CD4-positive, alpha-beta T cell treated with Interleukin-6 at 100 ng/mL for 8 hours (primary cell): ENCODE results near the gene GLP2R.

Experiments
- DNase-seq: peaks from one replicate; pipeline ENCODE4 v3.0.0-alpha.2; 2020; ENCODE audit warnings: mixed read lengths, low spot score

Gene GLP2R

DNA sequence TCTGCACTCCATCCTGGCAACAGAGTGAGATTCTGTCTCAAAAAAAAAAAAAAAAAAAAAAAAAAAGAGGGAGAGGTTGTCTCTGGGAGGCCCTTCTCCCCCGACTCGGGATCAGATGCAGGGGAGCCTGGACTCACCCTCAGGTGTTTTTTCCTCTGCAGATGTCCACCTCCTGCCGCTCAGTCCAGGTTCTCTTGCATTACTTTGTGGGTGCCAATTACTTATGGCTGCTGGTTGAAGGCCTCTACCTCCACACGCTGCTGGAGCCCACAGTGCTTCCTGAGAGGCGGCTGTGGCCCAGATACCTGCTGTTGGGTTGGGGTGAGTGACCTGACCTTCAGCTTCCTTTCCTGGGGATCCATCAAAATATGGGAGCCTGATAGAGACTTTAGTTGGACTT lies 34.1 kb downstream of the GLP2R start:
- no peak for DNase-seq

DNA sequence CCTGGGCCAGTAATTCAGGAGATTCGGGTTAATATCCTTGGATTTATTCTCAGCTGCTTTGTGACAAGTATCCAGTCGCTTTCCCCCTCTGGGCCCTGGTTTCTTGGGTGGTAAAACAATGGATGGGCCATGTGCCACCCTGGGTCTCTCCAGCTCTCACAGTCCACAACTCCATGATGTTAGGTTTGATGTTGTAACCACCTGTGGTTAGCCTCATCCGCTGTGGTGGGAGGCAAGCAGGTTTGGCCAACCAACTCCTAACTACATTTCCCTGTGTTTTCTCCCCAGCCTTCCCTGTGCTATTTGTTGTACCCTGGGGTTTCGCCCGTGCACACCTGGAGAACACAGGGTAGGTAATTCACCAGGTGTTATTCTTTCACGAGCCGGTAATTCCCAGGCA lies 35.1 kb downstream of the GLP2R start:
- DNase-seq = no peak

DNA sequence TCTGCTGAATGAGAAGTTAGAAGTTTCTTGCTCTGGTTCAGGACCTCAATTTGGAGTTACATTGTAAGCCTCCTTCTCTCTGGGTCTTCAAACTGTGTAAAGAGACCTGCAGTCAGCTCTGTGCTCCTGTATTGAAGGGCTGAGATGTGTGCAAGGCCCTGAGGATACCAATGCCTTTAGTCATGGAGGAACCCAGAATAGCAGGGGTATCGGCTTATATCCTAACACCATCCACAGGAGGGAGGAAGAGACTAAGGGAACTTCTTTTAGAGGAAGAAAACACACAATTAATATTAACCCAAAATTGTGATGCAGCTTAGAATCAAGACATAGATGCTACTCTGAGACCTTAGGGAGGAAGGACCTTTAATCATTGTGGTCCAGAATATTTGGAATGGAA lies 36.5 kb downstream of the GLP2R start:
- DNase-seq = no peak

DNA sequence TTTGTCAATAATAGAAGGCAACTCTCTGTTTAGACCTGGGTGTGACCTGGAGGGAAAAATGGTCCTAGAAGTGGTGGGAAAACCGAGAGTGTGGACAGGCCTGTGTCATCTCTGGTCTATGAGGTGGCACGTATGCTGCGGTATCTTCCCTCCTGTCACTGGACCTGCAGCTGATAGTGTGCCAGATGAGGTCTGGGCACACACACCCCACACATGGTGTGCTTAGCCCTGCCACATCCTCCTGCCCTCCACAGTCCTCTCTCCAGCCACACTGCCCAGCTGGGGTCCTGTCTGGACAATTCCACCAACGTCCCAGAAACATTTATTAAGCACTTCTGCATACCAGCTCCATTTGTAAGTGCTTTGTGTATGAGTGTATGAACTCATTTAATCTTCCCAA lies 37.2 kb downstream of the GLP2R start:
- DNase-seq = no peak

DNA sequence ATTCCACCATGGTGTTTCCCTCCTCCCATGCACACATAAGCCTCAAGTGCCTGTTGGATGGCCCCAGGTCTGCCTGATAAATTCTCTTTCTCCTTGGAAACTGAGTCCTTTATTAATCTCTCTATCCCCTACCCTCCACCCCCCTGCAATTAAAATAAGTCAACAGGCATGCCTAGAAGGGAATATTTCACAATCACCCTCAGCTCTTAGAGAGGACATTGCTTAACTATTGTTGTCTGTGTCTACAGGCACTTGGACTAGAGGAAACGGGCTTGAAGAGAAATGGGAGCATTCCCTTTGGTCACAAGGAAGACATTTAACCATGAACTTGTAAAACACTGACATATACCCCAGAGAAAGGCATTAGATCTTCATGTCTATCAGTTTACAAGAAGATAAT lies 39.9 kb downstream of the GLP2R start:
- DNase-seq = no peak

DNA sequence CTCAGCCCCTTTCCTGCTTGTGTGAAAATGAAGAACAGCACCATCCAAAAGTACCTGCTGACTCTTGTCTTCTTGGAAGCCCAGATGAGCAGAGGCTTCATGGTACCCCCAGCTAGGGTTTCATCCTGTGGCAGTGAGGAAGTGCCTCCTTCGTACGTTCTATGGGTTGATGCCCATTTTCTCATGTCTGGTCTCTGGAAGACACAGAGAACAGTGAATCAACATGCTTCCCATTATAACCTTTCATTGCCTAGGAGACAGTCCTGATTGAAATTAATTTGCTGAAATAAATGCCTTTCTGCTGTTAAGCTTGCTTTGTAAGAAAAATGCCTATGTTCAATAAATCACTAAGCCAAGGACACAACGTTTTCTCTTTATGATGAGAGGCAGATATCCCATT lies 42.8 kb downstream of the GLP2R start:
- no peak for DNase-seq

DNA sequence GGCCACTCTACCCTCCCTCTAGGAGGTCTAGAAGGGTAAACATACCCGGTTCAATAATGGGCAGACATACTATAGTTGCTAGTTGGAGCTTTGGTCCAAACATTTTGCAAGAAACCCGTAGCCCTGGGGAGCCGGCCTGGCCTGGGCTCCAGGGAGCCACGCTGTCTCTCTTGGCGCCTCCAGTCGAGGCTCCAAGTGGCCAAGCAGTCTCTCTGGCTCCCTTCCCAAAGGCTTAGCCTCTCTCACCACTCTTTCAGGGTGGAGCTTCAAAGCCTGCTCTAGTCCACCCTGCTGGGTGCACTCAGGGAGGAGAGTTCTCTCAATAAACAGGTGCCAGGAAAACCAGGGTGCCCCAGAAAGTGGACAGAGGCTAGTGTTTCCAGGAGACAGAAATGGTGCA lies 47.1 kb downstream of the GLP2R start:
- DNase-seq = no peak

DNA sequence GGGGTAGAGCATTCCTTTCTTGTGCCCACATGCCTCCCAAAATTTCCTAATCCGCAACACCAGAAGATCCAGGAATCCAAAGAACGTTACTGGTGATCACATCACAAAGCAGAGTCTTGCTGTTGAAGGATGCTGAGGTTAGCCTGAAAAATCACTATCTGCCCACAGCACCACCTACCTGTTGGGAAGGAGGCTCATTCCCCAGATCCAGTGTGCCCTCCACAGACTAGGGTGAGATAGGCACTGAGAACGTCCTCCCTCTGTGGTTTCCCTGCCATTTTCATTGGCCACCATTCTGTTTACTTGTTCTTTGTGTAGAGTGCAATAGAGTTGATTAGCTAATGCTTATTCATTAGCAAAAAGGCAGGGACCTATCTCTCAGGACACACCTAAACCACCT lies 49.0 kb downstream of the GLP2R start:
- no peak for DNase-seq

DNA sequence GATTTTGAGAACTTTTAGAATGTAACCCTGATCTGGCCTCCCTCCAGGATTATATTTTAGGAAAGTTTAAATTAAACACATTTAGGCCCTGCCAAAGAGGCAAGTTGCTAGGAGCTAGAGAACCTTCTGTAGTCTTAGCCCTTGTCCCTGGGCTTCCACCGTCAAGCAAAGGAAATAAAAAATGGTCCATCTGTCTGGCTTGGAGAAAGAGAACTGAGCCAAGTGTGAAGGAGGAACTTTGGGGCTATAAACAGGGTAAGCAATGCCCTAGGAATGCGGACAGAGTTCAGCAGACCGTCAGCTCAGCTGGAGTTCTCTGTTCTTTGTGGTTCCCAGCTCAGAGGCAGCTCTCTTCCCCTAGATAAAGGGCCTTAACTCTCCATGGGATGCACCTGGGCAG lies 49.7 kb downstream of the GLP2R start:
- DNase-seq = no peak

DNA sequence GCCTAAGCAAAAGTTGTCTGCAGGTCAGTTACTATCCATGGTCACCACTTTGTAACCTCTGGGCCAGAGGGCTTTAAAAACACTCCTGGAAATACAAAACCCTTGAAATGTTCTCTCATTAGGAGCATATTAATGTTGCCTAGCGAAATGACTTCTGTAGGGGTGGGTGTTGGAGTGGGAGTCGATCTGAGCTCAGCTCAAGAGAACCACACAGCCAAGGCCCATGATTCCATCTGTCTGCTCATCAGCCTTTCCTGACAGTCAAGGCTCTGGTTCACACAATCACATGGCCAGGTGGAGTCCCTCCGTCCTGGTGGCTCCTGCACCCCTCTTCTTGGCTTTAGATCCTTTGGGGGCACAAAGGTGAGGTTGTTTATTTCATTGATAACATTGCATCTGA lies 52.6 kb downstream of the GLP2R start:
- no peak for DNase-seq

DNA sequence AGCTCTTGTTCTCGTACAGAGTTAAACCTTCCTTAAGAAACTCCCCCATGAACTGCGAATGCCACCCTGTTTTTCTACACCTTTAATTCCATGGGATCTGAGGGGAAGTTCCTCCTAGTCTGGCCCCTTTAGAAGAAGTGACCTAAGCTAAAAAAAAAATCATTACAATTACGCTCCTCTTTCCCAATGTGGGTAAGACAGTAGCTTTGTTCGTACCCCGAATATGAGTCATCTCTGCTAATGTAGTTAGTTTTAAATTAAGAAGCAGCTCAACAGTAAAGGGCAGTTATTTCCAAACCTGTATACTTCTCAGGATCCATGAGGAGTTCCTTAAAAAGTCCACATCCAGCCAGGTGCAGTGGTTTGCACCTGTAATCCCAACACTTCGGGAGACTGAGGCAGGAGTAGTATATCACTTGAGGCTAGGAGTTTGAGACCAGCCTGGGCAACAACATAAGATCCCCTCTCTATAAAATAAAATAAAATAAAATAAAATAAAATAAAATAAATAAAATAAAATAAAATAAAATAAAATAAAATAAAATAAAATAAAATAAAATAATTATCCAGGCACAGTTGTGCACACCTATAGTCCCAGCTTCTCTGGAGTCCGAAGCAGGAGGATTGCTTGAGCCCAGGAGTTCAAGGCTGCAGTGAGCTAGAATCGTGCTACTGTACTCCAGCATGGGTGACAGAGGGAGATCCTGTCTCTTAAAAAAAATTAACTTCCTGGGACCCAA lies 53.2 kb downstream of the GLP2R start:
- no peak for DNase-seq

DNA sequence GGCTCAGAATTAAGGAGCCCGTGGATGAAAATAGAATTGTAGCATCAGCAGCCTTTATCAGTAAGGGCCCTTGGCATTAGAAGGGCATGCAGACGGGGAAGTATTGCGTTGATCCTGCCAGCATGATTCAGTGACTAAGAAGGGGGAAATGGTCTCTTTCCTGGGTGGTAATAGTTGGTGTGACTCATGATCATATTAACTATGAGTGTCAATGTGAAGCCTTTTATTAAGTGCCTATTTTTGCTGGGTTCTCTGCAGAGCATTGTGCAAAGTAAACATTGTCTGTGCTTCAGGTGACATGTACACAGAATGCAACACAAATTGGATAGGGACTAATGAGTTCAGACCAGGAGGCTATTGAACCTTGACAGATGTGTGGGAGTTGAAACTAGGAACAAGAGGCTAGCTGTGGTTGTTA lies 54.9 kb downstream of the GLP2R start:
- no peak for DNase-seq

DNA sequence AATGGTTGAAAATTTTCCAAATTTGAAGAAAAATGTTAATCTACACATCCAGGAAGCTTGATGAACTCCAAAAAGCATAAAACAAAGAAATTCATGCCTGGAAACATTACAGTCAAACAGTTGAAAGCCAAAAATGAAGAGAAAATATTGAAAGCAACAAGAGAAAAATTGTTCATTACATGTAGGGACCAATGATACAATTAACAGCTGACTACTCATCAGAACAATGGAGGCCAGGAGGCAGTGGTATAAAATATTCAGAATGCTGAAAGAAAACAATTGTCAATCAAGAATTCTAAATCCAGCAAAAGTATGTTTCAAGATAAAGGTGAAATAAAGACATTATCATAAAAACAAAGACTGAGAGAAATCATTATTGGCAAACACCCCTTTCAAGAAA lies 57.7 kb downstream of the GLP2R start:
- DNase-seq = no peak

DNA sequence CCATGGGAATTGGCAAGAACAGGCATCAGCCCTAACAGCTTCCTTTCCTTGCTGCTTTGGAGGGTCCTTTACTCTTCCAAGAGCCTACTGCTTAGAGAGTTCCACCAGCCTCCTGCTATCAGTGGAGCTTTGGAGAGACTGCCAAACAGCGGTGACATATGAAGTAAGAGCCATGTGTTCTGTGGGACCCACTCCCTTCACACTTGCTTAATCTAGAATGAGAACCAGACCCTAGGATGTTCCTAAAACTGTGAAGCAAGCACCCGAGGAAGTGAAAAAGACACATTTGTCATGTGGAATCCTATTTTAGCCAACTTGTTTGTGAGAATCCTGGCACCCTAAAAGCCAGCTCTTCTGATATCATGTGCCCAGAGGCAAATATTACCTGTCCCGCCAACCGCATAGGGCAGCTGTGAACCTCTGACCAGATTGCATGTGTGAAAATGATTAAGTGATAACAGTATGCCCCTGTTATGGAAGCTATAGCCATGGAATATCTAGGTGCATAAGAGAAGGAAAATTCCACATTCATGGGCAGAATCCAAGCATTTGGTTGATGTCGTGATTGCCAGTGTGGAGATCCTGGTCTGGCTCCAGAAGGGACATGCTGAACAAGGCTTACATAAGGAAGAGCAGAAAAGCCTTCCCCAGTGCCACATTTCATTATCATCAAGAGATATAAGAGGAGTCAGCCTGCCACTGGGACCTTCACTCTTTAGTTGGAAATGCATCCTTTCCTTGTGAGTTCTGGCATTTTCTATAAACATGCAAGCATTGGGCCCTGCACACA lies 60.6 kb downstream of the GLP2R start:
- DNase-seq = no peak

DNA sequence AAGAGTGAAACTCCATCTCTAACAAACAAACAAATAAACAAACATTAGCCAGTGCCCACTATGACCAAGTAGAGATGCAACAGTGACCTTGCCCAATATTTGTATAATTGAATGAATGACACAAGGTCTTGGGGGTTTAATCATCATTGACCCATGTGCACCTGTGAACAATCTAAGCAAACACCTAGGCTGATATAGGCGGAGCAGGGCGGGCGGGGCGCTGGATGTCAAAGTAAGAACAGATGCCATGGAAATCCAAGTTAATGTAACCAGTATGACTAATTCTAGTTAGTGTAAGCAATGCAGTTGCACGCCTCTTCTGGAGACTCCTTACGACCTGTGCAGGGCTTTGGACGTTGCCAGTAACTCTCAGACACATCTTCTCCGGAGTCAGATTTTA lies 61.8 kb downstream of the GLP2R start:
- no peak for DNase-seq

DNA sequence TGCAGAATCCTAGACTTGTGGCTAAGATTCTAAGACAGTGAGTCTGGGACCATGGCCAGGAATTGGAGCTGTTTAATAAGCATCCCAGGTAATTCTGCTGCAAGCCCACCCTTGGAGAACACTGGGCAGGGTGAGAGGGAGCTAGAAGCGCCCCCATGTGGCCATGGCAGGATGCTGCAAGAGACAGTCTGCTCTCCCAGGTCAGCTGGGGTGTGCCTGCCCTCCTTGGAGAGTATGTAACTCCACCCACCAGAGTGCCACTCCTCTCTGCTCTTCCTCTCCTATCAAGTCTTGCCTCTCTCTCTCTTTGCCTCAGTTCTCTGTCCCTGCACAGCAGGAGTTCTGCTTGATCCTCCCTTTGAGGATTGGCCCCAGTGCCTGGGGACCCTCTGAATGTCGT lies 64.4 kb downstream of the GLP2R start:
- no peak for DNase-seq

DNA sequence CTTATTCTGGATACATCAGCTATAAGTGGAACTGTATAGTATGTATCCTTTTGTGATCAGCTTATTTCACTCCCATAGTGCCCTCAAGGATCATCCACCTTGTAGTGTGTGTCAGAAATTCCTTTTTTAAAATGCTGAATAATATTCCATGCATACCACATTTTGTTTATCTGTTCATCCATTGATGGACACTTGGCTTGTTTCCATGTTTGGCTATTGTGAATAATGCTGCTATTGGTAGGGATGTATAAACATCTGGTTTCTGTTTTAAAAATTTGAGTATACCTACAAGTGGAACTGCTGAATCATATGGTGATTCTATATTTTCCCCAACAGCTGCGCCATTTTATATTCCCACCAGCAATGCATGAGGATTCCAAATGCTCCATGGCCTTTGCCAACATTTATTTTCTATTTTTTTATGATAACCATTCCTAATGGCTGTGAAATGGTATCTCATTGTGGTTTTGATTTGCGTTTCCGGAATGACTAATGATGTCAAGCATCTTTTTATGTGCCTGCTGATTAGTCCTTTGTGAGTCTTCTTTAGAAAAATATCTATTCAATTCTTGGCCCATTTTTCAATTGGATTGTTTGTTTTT lies 67.8 kb downstream of the GLP2R start:
- no peak for DNase-seq

DNA sequence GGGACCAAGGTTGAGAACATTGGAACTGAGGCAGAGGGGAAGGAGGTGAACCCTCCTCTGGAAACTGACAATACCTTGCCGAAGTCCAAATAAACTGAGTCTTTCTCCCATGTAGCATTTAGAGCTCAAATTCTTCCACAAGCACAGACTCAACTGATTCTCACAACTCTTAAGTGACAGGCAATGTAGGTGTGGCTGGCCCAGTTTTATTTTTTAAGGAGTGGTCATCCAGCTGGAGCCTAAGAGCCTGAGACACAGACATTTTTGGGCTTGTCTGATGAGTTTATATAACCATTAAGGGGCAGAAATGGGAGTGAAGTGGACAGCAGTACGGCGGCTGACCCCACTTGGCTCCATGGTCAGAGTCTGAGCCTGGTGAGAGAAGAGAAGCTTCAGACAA lies 68.5 kb downstream of the GLP2R start:
- no peak for DNase-seq

DNA sequence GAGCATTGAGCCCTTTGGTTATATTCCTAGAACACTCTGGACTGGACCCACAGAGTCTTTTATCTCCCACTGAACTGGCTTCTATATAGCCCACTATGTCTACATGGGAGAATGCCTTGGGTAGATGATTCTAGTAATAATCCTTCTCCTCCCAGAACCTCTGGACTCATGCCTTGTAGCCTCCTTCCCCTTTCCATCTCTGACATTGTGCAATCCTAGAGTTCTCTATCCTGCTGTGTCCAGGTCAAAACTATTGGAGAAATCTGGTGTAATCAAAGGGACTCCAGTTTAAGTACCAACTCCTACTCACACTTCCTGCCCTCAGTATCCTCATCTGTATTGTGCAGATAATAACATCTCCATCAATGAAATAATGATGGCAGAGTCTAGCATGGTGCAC lies 70.2 kb downstream of the GLP2R start:
- DNase-seq = no peak

DNA sequence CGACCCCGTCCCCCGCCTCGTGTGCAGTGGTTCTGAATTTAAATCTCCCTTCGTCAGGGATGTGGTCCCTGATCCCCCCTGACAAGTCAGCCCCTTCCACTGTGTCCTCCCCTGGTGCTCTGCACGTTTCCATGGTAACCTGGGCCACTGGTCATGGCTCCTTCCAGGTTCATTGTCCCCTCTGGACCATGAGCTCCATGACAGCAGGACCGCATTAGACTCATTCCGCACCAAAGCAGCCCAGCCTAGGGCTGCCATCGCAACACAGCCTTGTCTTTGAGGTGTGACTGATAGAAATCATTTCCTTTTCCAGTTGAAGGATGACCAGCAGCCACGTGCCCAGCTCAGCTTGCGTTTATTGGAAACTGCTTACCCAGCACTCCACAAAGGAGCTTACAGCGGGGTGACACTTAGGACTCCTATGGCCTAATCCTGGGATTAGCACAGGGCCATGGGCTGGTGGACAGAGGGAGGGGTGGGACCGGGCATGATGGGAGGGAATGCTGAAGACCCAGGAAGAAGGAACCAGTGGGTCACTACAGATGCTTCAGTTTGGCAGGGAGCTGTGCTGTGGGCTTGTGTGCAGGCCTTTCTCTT lies 71.7 kb downstream of the GLP2R start:
- no peak for DNase-seq

DNA sequence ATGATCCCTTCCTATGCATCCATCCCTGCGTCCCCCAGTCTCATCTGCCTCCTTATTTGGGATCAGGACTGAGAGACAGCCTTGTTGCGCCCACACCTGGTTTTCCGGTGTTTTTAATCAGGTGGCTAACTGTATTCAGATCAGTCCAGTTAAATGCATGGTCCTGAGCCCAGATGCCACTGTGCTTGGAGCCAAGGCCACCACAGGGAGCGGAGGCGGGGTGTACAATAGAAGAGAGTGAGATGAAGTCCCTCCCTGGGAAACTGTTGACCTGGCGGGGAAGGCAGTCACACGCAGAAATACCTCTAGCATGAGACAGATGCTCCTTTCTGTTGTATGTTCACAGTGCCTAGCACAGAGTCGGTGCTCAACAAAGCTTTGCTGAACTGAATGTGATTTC lies 73.1 kb downstream of the GLP2R start:
- DNase-seq = no peak

DNA sequence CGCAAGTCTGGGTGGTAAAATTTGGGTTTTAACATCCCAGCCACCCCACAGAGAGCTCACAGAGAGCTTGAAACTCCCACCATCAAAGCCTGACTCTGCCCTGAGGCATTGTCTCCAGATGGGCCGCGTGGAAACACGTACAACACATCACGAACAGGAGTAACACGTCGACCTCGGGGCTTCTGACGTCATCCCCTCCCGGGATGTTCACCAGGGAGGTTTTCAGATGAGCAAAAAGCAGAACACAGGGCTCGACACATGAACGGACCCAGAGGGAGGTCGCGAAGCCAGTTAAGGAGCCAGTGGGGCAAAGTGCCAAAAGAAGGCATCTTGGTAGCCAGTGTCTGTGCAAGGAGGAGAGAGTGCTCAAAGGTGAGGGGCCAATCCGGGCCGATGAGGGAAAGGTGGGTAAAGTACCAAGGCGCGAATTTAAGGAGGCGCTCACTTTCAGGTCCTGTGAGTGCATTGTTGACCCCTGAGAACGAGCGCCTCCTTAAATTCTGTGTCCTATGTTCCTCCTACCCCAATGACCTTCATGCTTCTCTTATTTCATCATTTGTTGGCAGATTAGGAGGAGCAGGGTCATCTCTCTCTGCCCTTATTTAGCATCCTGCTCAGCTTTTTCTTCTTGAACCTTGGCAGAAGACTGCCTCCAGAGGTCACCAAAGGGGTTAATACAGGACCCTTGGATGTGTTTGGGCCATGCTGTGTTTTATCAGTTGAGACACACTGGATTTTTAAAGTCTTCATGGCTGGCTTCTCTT lies 73.7 kb downstream of the GLP2R start:
- no peak for DNase-seq
